WTC11 (cell line): ENCODE measurements around the gene LRP11. TPM values are rescaled to one million over a fixed set of nuclear protein-coding genes. Genes with fewer than 3 reads are reported as not detected.

Source experiments
- ATAC-seq: fragments of 200-7000 bp; cut with Tn5 transposase; 2 replicates; pipeline ENCODE4 v1.10.0; 2021; ENCODE audit warnings: mild to moderate bottlenecking, moderate library complexity
- CTCF ChIA-PET: fragments of 300-600 bp; sonication (Branson Sonifier 250); formaldehyde crosslinking; loops from one replicate; lab custom pipeline; 2021; ENCODE audit warnings: antibody characterized with exemption; lab: Charles Lee
- POLR2A ChIA-PET: fragments of 350-600 bp; sonication (Branson Sonifier 250); formaldehyde crosslinking; loops from one replicate; lab custom pipeline; 2021; ENCODE audit warnings: antibody characterized with exemption; lab: Charles Lee
- DNase-seq: peaks from one replicate; pipeline ENCODE4 v3.0.0; 2021; ENCODE audit warnings: low spot score
- H3K27ac Mint-ChIP-seq: 2 replicates; pipeline ENCODE4 v1.8.0; 2021; ENCODE audit warnings: mixed read lengths
- H3K27me3 Mint-ChIP-seq: 2 replicates; pipeline ENCODE4 v1.8.0; 2021; ENCODE audit warnings: low read depth, mild to moderate bottlenecking, moderate library complexity, mixed read lengths
- H3K36me3 Mint-ChIP-seq: 2 replicates; pipeline ENCODE4 v1.8.0; 2021; ENCODE audit warnings: mixed read lengths
- H3K4me1 Mint-ChIP-seq: 2 replicates; pipeline ENCODE4 v1.8.0; 2022; ENCODE audit warnings: mixed read lengths
- H3K4me3 Mint-ChIP-seq: 2 replicates; pipeline ENCODE4 v1.8.0; 2021; ENCODE audit warnings: mild to moderate bottlenecking, moderate library complexity, mixed read lengths
- H3K9me3 Mint-ChIP-seq: 2 replicates; pipeline ENCODE4 v1.8.0; 2021; ENCODE audit warnings: mixed read lengths
- ATF1 ChIP-seq: sonication (generic); formaldehyde crosslinking; IDR thresholded peaks from 2 replicates; pipeline ENCODE4 v1.8.1; 2023; ENCODE audit warnings: mild to moderate bottlenecking, moderate library complexity, missing genetic modification reagents
- CREB1 ChIP-seq: sonication (generic); formaldehyde crosslinking; IDR thresholded peaks from 2 replicates; pipeline ENCODE4 v1.8.0; 2023; ENCODE audit warnings: mild to moderate bottlenecking, missing genetic modification reagents
- EMX1 ChIP-seq: fragments of 250-450 bp; sonication (Bioruptor Pico); IDR thresholded peaks from 2 replicates; pipeline ENCODE4 v1.8.0; 2021; ENCODE audit warnings: mild to moderate bottlenecking
- ERG ChIP-seq: fragments of 250-450 bp; sonication (Bioruptor Pico); IDR thresholded peaks from 2 replicates; pipeline ENCODE4 v1.8.0; 2021; ENCODE audit warnings: mild to moderate bottlenecking
- FOXP1 ChIP-seq: sonication (generic); formaldehyde crosslinking; IDR thresholded peaks from 2 replicates; pipeline ENCODE4 v1.8.0; 2022; ENCODE audit warnings: missing genetic modification reagents, mild to moderate bottlenecking, moderate library complexity, borderline replicate concordance
- JUN ChIP-seq: sonication (generic); formaldehyde crosslinking; IDR thresholded peaks from 2 replicates; pipeline ENCODE4 v1.8.0; 2023; ENCODE audit warnings: mild to moderate bottlenecking, missing genetic modification reagents
- MLX ChIP-seq: sonication (generic); formaldehyde crosslinking; IDR thresholded peaks from 2 replicates; pipeline ENCODE4 v1.8.1; 2023; ENCODE audit warnings: mild to moderate bottlenecking, missing genetic modification reagents, moderate library complexity
- NFE2L1 ChIP-seq: sonication (generic); formaldehyde crosslinking; IDR thresholded peaks from 2 replicates; pipeline ENCODE4 v1.8.1; 2023; ENCODE audit warnings: missing genetic modification reagents
- RORB ChIP-seq: fragments of 250-450 bp; sonication (Bioruptor Pico); IDR thresholded peaks from 2 replicates; pipeline ENCODE4 v1.9.0; 2021; ENCODE audit warnings: mild to moderate bottlenecking
- SMAD4 ChIP-seq: sonication (generic); formaldehyde crosslinking; IDR thresholded peaks from 2 replicates; pipeline ENCODE4 v1.8.0; 2022; ENCODE audit warnings: mild to moderate bottlenecking, missing genetic modification reagents
- TEAD1 ChIP-seq: sonication (generic); formaldehyde crosslinking; IDR thresholded peaks from 2 replicates; pipeline ENCODE4 v1.8.0; 2022; ENCODE audit warnings: mild to moderate bottlenecking, missing genetic modification reagents
- TEAD4 ChIP-seq: sonication (generic); formaldehyde crosslinking; IDR thresholded peaks from 2 replicates; pipeline ENCODE4 v1.8.0; 2022; ENCODE audit warnings: mild to moderate bottlenecking, missing genetic modification reagents
- TP53 ChIP-seq: sonication (generic); formaldehyde crosslinking; IDR thresholded peaks from 2 replicates; pipeline ENCODE4 v1.8.1; 2023; ENCODE audit warnings: mild to moderate bottlenecking, missing genetic modification reagents
- ZNF138 ChIP-seq: sonication (generic); formaldehyde crosslinking; conservative IDR thresholded peaks from 2 replicates; pipeline ENCODE4 v1.8.1; 2022; ENCODE audit warnings: mild to moderate bottlenecking, moderate library complexity, missing genetic modification reagents
- ZNF219 ChIP-seq: sonication (generic); formaldehyde crosslinking; IDR thresholded peaks from 2 replicates; pipeline ENCODE4 v1.8.0; 2023; ENCODE audit warnings: missing genetic modification reagents, mild to moderate bottlenecking, borderline replicate concordance
- ZNF396 ChIP-seq: fragments of 250-450 bp; sonication (Bioruptor Pico); IDR thresholded peaks from 2 replicates; pipeline ENCODE4 v1.8.0; 2021; ENCODE audit warnings: mild to moderate bottlenecking, moderate library complexity, borderline replicate concordance
- ZNF423 ChIP-seq: fragments of 250-450 bp; sonication (Bioruptor Pico); IDR thresholded peaks from 2 replicates; pipeline ENCODE4 v2.1.2; 2022; ENCODE audit warnings: mild to moderate bottlenecking, moderate library complexity
- total RNA-seq: library from RNA; stranded (reverse); gene quantifications from 3 replicates; pipeline ENCODE4 v1.2.3, GENCODE V29; 2021
- TF ChIP-seq, protein P1 (sequence below): fragments of 250-450 bp; sonication (Bioruptor Pico); IDR thresholded peaks from 2 replicates; pipeline ENCODE4 v2.1.2; 2022; ENCODE audit warnings: mild to moderate bottlenecking, moderate library complexity
- TF ChIP-seq, protein P2 (sequence below): sonication (generic); formaldehyde crosslinking; IDR thresholded peaks from 2 replicates; pipeline ENCODE4 v1.8.1; 2022; ENCODE audit warnings: low read depth, missing genetic modification reagents, borderline replicate concordance
- TF ChIP-seq, protein P3 (sequence below): sonication (generic); formaldehyde crosslinking; IDR thresholded peaks from 2 replicates; pipeline ENCODE4 v1.8.0; 2022; ENCODE audit warnings: mild to moderate bottlenecking, missing genetic modification reagents
- TF ChIP-seq, protein P4 (sequence below): fragments of 250-450 bp; sonication (Bioruptor Pico); IDR thresholded peaks from 2 replicates; pipeline ENCODE4 v1.9.0; 2021; ENCODE audit warnings: mild to moderate bottlenecking, borderline replicate concordance
- TF ChIP-seq, protein P5 (sequence below): fragments of 250-450 bp; sonication (Bioruptor Pico); conservative IDR thresholded peaks from 2 replicates; pipeline ENCODE4 v1.9.0; 2021; ENCODE audit warnings: mild to moderate bottlenecking

LRP11 gene
- total RNA-seq, 1 experiment from 2014 or later, result 19.8 TPM

- CTCF ChIA-PET, result interaction anchor here (0.8 to 1.1 kb wide), 2 partner anchors 35 to 56 kb away, joined by 3 read pairs; partner anchors contain the start of gene PCMT1
- Mint-ChIP-seq H3K9me3 (no peaks in the 10 kb centered on the region), H3K36me3 (peaks cover 13% of the 10 kb centered on the region), H3K27ac (no peak overlapping the region), H3K27me3 (no peaks in the 10 kb centered on the region), H3K4me3 (no peak overlapping the region), H3K4me1 (no peaks in the 10 kb centered on the region)
- DNase-seq (no peak), ATAC-seq (no peak)
- TF ChIP-seq MLX (CRISPR knock-in tag) (no peak), SMAD4 (no peak), TP53 (CRISPR knock-in tag) (no peak), EMX1 (CRISPR knock-in tag) (no peak), CREB1 (CRISPR knock-in tag) (no peak), ZNF396 (CRISPR knock-in tag) (no peak), ZNF423 (no peak), RORB (CRISPR knock-in tag) (no peak), FOXP1 (CRISPR knock-in tag) (no peak), JUN (CRISPR knock-in tag) (no peak)
- TF ChIP-seq, protein P1, sequence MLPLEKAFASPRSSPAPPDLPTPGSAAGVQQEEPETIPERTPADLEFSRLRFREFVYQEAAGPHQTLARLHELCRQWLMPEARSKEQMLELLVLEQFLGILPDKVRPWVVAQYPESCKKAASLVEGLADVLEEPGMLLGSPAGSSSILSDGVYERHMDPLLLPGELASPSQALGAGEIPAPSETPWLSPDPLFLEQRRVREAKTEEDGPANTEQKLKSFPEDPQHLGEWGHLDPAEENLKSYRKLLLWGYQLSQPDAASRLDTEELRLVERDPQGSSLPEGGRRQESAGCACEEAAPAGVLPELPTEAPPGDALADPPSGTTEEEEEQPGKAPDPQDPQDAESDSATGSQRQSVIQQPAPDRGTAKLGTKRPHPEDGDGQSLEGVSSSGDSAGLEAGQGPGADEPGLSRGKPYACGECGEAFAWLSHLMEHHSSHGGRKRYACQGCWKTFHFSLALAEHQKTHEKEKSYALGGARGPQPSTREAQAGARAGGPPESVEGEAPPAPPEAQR (CRISPR knock-in tag), result no peak
- POLR2A ChIA-PET, result no interaction called here
These were observed 58.0 kb downstream of the LRP11 start for GRCh38 chr6:149806127-149806526.

DNA sequence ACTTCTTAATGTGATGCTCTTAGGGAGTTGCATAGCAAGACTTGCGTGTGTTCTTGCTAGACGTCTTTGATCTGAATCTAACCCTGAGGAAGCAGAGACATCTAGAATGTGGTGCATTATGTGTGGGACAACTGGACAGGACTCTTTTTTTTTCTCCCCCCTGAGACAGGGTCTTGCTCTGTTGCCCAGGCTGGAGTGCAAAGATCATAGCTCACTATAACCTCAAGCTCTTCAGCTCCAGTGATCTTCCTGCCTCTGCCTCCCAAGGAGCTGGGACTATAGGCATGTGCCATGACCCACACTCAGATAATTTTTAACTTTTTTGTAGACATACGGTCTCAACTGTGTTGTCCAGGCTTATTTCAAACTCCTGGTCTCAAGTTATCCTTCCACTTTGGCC lies 80.6 kb downstream of the LRP11 start:
- Mint-ChIP-seq H3K27me3 (no peaks in the 10 kb centered on the region), H3K4me1 (no peaks in the 10 kb centered on the region), H3K4me3 (no peak overlapping the region), H3K27ac (no peak overlapping the region), H3K36me3 (peaks cover 34% of the 10 kb centered on the region), H3K9me3 (peaks cover 4% of the 10 kb centered on the region; the same call in 1 of the 2 replicates)
- ATAC-seq, result no peak
- ChIA-PET CTCF (no interaction called here), POLR2A (no interaction called here)
- DNase-seq, result no peak
- TF ChIP-seq ZNF219 (CRISPR knock-in tag) (no peak), TEAD4 (no peak), ATF1 (CRISPR knock-in tag) (no peak), NFE2L1 (CRISPR knock-in tag) (no peak), ZNF138 (no peak), ERG (CRISPR knock-in tag) (no peak), TEAD1 (CRISPR knock-in tag) (no peak)
- TF ChIP-seq, protein P2, sequence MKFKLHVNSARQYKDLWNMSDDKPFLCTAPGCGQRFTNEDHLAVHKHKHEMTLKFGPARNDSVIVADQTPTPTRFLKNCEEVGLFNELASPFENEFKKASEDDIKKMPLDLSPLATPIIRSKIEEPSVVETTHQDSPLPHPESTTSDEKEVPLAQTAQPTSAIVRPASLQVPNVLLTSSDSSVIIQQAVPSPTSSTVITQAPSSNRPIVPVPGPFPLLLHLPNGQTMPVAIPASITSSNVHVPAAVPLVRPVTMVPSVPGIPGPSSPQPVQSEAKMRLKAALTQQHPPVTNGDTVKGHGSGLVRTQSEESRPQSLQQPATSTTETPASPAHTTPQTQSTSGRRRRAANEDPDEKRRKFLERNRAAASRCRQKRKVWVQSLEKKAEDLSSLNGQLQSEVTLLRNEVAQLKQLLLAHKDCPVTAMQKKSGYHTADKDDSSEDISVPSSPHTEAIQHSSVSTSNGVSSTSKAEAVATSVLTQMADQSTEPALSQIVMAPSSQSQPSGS (CRISPR knock-in tag), result no peak
- TF ChIP-seq, protein P3, sequence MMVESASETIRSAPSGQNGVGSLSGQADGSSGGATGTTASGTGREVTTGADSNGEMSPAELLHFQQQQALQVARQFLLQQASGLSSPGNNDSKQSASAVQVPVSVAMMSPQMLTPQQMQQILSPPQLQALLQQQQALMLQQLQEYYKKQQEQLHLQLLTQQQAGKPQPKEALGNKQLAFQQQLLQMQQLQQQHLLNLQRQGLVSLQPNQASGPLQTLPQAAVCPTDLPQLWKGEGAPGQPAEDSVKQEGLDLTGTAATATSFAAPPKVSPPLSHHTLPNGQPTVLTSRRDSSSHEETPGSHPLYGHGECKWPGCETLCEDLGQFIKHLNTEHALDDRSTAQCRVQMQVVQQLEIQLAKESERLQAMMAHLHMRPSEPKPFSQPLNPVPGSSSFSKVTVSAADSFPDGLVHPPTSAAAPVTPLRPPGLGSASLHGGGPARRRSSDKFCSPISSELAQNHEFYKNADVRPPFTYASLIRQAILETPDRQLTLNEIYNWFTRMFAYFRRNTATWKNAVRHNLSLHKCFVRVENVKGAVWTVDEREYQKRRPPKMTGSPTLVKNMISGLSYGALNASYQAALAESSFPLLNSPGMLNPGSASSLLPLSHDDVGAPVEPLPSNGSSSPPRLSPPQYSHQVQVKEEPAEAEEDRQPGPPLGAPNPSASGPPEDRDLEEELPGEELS (CRISPR knock-in tag), result no peak
- TF ChIP-seq, protein P4, sequence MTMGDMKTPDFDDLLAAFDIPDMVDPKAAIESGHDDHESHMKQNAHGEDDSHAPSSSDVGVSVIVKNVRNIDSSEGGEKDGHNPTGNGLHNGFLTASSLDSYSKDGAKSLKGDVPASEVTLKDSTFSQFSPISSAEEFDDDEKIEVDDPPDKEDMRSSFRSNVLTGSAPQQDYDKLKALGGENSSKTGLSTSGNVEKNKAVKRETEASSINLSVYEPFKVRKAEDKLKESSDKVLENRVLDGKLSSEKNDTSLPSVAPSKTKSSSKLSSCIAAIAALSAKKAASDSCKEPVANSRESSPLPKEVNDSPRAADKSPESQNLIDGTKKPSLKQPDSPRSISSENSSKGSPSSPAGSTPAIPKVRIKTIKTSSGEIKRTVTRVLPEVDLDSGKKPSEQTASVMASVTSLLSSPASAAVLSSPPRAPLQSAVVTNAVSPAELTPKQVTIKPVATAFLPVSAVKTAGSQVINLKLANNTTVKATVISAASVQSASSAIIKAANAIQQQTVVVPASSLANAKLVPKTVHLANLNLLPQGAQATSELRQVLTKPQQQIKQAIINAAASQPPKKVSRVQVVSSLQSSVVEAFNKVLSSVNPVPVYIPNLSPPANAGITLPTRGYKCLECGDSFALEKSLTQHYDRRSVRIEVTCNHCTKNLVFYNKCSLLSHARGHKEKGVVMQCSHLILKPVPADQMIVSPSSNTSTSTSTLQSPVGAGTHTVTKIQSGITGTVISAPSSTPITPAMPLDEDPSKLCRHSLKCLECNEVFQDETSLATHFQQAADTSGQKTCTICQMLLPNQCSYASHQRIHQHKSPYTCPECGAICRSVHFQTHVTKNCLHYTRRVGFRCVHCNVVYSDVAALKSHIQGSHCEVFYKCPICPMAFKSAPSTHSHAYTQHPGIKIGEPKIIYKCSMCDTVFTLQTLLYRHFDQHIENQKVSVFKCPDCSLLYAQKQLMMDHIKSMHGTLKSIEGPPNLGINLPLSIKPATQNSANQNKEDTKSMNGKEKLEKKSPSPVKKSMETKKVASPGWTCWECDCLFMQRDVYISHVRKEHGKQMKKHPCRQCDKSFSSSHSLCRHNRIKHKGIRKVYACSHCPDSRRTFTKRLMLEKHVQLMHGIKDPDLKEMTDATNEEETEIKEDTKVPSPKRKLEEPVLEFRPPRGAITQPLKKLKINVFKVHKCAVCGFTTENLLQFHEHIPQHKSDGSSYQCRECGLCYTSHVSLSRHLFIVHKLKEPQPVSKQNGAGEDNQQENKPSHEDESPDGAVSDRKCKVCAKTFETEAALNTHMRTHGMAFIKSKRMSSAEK (CRISPR knock-in tag), result no peak
- TF ChIP-seq, protein P1 (CRISPR knock-in tag), result no peak
- TF ChIP-seq, protein P5, sequence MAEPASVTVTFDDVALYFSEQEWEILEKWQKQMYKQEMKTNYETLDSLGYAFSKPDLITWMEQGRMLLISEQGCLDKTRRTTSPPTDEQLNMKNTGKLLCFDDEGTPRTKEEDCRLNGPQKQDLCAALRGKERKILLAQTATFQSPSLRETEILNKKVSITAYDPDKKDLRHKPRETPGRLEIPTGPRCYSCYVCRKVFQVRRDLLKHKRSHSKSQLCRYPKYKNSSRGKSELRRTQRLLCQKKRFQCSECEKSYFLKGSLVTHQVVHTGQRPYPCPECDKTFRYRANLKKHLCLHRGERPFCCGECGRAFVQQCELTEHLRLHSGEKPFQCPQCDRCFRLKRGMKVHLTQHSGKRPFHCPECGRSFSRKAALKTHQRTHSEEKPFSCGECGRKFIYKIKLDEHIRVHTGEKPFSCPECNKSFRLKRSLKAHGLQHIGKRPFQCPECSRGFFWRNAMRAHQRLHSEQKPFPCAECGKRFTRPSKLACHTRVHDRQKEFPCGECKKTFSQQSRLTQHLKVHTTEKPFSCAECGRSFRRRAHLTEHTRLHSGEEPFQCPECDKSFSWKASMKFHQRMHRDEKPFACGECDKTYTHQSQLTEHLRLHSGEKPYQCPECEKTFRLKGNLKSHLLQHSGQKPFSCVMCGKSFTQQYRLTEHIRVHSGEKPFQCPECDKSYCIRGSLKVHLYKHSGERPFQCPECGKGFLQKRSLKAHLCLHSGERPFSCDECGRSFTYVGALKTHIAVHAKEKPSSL, result no peak
